GM12878 (cell line): ENCODE results near the gene HSPA1B. TPM values are rescaled to one million over a fixed set of nuclear protein-coding genes. Genes with fewer than 3 reads are reported as not detected.
A peak's percentile ranks its signal among the peaks of the same experiment; 100 is the strongest.

ENCODE experiments used
- ATF7 ChIP-seq: fragments of 450-650 bp; IDR thresholded peaks from 2 replicates; pipeline ENCODE4 v1.6.1; 2016; ENCODE audit warnings: low read depth, mild to moderate bottlenecking
- ESRRA ChIP-seq: IDR thresholded peaks from 2 replicates; pipeline ENCODE4 v1.6.1; 2012; ENCODE audit warnings: mild to moderate bottlenecking, low read length, improper control_type of control experiment
- GATAD2B ChIP-seq: fragments of 450-650 bp; conservative IDR thresholded peaks from 2 replicates; pipeline ENCODE4 v1.6.1; 2017; ENCODE audit warnings: low read depth, mild to moderate bottlenecking, moderate library complexity
- IKZF2 ChIP-seq, 2 experiments: fragments of 450-650 bp; IDR thresholded peaks; 2 replicates each; pipeline ENCODE4 v1.6.1; 2017; ENCODE audit warnings: mild to moderate bottlenecking in 2 of 2, moderate library complexity in 2 of 2
- MYB ChIP-seq: fragments of 150-350 bp; IDR thresholded peaks from 2 replicates; pipeline ENCODE4 v1.6.1; 2014; ENCODE audit warnings: mild to moderate bottlenecking, low read depth, low read length, borderline replicate concordance
- POLR2AphosphoS5 ChIP-seq: IDR thresholded peaks from 2 replicates; pipeline ENCODE4 v1.6.1; 2011; ENCODE audit warnings: mild to moderate bottlenecking, low read length, inconsistent platforms
- SMC3 ChIP-seq: IDR thresholded peaks from 2 replicates; pipeline ENCODE4 v1.6.1; 2011; ENCODE audit warnings: low read length, improper control_type of control experiment, borderline replicate concordance
- TAF1 ChIP-seq: IDR thresholded peaks from 2 replicates; pipeline ENCODE4 v1.6.1; 2011; ENCODE audit warnings: mild to moderate bottlenecking, low read depth, low read length, borderline replicate concordance
- ZNF207 ChIP-seq: fragments of 450-650 bp; IDR thresholded peaks from 2 replicates; pipeline ENCODE4 v1.6.1; 2014; ENCODE audit warnings: antibody characterized with exemption, mild to moderate bottlenecking, borderline replicate concordance
- ZSCAN29 ChIP-seq: fragments of 450-650 bp; IDR thresholded peaks from 2 replicates; pipeline ENCODE4 v1.6.1; 2017; ENCODE audit warnings: mild to moderate bottlenecking, moderate library complexity
- polyA plus RNA-seq, 11 experiments: library from polyadenylated mRNA; depleted of rRNA in 4 of 11; unstranded in 6 of 11; stranded (reverse) in 5 of 11; fragments of >200 nt; fragmentation: Nextera tagmentation in 4 of 11; fragmentation: Illumina TruSeq in 1 of 11; extraction: Ambion mirVana in 4 of 11; extraction: Trizol in 1 of 11; gene quantifications; 1 replicate in 1 of 11; 2 replicates in 10 of 11; pipeline versions ENCODE4 v1.2.1 to v1.2.3, GENCODE V29; 2011 to 2016; ENCODE audit warnings: inconsistent platforms in 2 of 11, missing spikeins in 2 of 11, low read depth in 1 of 11
- total RNA-seq, 4 experiments: library from RNA; depleted of rRNA in 3 of 4; stranded (reverse); fragments of >200 nt in 3 of 4; fragmentation: Illumina TruSeq in 1 of 4; extraction: Trizol in 1 of 4; gene quantifications; 2 replicates each; pipeline versions ENCODE4 v1.2.1 to v1.2.3, GENCODE V29; 2013 to 2021
- TF ChIP-seq, protein P1 (sequence below): fragments of 450-650 bp; IDR thresholded peaks from 2 replicates; pipeline ENCODE4 v1.6.1; 2017; ENCODE audit warnings: borderline replicate concordance
- TF ChIP-seq, protein P2 (sequence below): IDR thresholded peaks from 2 replicates; pipeline ENCODE4 v1.6.1; 2012; ENCODE audit warnings: mild to moderate bottlenecking, low read depth, low read length
- TF ChIP-seq, protein P3 (sequence below): fragments of 450-650 bp; conservative IDR thresholded peaks from 2 replicates; pipeline ENCODE4 v1.6.1; 2017; ENCODE audit warnings: mild to moderate bottlenecking, moderate library complexity
- TF ChIP-seq, protein P4 (sequence below): fragments of 450-650 bp; IDR thresholded peaks from 2 replicates; pipeline ENCODE4 v1.6.1; 2014; ENCODE audit warnings: mild to moderate bottlenecking
- TF ChIP-seq, protein P5 (sequence below): fragments of 450-650 bp; IDR thresholded peaks from 2 replicates; pipeline ENCODE4 v1.6.1; 2017; ENCODE audit warnings: mild to moderate bottlenecking, low read depth, inconsistent platforms; ENCODE audit not compliant: poor library complexity, severe bottlenecking

HSPA1B gene
- total and polyA plus RNA-seq, 10 of the 15 experiments (the other 5 are each of a cell fraction or from before 2014, with no cell fraction given) = 0.11 to 40.5 (median 12.8) TPM

DNA sequence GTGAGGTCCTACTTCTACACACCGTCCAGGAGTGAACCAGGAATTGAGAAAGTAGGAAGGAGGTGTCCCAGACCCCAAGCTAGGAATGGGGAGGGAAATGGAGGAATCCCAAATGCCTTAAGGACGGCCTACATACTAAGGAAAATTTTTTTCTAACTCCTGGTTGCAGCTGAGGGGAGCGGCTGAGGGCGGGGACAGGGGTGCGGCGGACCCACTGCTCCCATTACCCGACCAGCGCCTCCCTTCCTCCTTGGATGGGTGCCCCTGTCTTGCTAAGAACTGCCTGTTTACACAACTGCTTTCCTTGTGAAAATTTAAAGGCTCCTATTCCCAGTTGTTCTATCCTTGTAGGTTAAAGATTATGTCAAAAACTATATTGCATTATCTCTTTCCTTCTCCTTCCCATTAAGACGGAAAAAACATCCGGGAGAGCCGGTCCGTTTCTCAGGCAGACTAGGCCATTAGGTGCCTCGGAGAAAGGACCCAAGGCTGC is 699 bp upstream of the HSPA1B start (continued):
- TF ChIP-seq, protein P1, sequence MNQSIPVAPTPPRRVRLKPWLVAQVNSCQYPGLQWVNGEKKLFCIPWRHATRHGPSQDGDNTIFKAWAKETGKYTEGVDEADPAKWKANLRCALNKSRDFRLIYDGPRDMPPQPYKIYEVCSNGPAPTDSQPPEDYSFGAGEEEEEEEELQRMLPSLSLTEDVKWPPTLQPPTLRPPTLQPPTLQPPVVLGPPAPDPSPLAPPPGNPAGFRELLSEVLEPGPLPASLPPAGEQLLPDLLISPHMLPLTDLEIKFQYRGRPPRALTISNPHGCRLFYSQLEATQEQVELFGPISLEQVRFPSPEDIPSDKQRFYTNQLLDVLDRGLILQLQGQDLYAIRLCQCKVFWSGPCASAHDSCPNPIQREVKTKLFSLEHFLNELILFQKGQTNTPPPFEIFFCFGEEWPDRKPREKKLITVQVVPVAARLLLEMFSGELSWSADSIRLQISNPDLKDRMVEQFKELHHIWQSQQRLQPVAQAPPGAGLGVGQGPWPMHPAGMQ = peak; percentile 96
- TF ChIP-seq, protein P2, sequence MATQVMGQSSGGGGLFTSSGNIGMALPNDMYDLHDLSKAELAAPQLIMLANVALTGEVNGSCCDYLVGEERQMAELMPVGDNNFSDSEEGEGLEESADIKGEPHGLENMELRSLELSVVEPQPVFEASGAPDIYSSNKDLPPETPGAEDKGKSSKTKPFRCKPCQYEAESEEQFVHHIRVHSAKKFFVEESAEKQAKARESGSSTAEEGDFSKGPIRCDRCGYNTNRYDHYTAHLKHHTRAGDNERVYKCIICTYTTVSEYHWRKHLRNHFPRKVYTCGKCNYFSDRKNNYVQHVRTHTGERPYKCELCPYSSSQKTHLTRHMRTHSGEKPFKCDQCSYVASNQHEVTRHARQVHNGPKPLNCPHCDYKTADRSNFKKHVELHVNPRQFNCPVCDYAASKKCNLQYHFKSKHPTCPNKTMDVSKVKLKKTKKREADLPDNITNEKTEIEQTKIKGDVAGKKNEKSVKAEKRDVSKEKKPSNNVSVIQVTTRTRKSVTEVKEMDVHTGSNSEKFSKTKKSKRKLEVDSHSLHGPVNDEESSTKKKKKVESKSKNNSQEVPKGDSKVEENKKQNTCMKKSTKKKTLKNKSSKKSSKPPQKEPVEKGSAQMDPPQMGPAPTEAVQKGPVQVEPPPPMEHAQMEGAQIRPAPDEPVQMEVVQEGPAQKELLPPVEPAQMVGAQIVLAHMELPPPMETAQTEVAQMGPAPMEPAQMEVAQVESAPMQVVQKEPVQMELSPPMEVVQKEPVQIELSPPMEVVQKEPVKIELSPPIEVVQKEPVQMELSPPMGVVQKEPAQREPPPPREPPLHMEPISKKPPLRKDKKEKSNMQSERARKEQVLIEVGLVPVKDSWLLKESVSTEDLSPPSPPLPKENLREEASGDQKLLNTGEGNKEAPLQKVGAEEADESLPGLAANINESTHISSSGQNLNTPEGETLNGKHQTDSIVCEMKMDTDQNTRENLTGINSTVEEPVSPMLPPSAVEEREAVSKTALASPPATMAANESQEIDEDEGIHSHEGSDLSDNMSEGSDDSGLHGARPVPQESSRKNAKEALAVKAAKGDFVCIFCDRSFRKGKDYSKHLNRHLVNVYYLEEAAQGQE = no peak
- TF ChIP-seq POLR2AphosphoS5 = peak; percentile 62
- peak; percentile 33; the same call in 1 of the 2 replicates for TF ChIP-seq ATF7
- TF ChIP-seq TAF1 = peak; percentile 34; the same call in 1 of the 2 replicates
- peak; percentile 54; the same call in 1 of the 2 replicates for TF ChIP-seq ZNF207
- TF ChIP-seq SMC3 = 0 out of 2 replicates have a peak, but pooled peaks have one; percentile 16
- no peak for TF ChIP-seq ZSCAN29
- TF ChIP-seq, protein P3, sequence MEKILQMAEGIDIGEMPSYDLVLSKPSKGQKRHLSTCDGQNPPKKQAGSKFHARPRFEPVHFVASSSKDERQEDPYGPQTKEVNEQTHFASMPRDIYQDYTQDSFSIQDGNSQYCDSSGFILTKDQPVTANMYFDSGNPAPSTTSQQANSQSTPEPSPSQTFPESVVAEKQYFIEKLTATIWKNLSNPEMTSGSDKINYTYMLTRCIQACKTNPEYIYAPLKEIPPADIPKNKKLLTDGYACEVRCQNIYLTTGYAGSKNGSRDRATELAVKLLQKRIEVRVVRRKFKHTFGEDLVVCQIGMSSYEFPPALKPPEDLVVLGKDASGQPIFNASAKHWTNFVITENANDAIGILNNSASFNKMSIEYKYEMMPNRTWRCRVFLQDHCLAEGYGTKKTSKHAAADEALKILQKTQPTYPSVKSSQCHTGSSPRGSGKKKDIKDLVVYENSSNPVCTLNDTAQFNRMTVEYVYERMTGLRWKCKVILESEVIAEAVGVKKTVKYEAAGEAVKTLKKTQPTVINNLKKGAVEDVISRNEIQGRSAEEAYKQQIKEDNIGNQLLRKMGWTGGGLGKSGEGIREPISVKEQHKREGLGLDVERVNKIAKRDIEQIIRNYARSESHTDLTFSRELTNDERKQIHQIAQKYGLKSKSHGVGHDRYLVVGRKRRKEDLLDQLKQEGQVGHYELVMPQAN = 0 out of 2 replicates have a peak, but pooled peaks have one; percentile 22
- peak; percentile 90 for TF ChIP-seq MYB
- TF ChIP-seq, protein P4, sequence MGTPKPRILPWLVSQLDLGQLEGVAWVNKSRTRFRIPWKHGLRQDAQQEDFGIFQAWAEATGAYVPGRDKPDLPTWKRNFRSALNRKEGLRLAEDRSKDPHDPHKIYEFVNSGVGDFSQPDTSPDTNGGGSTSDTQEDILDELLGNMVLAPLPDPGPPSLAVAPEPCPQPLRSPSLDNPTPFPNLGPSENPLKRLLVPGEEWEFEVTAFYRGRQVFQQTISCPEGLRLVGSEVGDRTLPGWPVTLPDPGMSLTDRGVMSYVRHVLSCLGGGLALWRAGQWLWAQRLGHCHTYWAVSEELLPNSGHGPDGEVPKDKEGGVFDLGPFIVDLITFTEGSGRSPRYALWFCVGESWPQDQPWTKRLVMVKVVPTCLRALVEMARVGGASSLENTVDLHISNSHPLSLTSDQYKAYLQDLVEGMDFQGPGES = peak; percentile 34; the same call in 1 of the 2 replicates
- TF ChIP-seq GATAD2B = peak; percentile 31; the same call in 1 of the 2 replicates
- peak in 1 of 2 experiments; percentile 4; a peak in 1 of 4 replicates for TF ChIP-seq IKZF2 (IDR thresholded peaks at IDR 0.05)
- TF ChIP-seq ESRRA = no peak
- TF ChIP-seq, protein P5, sequence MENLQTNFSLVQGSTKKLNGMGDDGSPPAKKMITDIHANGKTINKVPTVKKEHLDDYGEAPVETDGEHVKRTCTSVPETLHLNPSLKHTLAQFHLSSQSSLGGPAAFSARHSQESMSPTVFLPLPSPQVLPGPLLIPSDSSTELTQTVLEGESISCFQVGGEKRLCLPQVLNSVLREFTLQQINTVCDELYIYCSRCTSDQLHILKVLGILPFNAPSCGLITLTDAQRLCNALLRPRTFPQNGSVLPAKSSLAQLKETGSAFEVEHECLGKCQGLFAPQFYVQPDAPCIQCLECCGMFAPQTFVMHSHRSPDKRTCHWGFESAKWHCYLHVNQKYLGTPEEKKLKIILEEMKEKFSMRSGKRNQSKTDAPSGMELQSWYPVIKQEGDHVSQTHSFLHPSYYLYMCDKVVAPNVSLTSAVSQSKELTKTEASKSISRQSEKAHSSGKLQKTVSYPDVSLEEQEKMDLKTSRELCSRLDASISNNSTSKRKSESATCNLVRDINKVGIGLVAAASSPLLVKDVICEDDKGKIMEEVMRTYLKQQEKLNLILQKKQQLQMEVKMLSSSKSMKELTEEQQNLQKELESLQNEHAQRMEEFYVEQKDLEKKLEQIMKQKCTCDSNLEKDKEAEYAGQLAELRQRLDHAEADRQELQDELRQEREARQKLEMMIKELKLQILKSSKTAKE = peak; percentile 78
- TF ChIP-seq, all 136 proteins: peak for 22
